Epithelial cell of proximal tubule (primary cell): ENCODE measurements around the gene ANXA4. TPM values are rescaled to one million over a fixed set of nuclear protein-coding genes. Genes with fewer than 3 reads are reported as not detected.
"Not testable (repeated sequence)": the region's sequence is repeated elsewhere in the genome, so short reads cannot be mapped to it uniquely, and the experiment has no call there.

ENCODE experiments used
- DNase-seq: peaks from one replicate; pipeline ENCODE4 v3.0.0-alpha.2; 2011; ENCODE audit warnings: low read depth
- H3K4me3 ChIP-seq: 2 replicates; pipeline ENCODE4 v1.5.1; 2011; ENCODE audit warnings: low read depth, mild to moderate bottlenecking, low read length
- CTCF ChIP-seq: conservative IDR thresholded peaks from 2 replicates; pipeline ENCODE4 v1.5.1; 2012; ENCODE audit warnings: low read depth, mild to moderate bottlenecking, low read length
- total RNA-seq: library from RNA; depleted of rRNA; stranded (reverse); fragments of >200 nt; gene quantifications from 2 replicates; pipeline ENCODE4 v1.2.3, GENCODE V29; 2015

ANXA4 gene
- total RNA-seq, 1 donor from 2014 or later, result 61.2 TPM

- H3K4me3 ChIP-seq, result no peak overlapping the region
- no peak for TF ChIP-seq CTCF
- no peak for DNase-seq
Measured at GRCh38 chr2:69731147-69731970, 10.6 kb upstream of the ANXA4 start.

- TF ChIP-seq CTCF, result no peak
- no peak for DNase-seq
- H3K4me3 ChIP-seq, result no peak overlapping the region
Measured at GRCh38 chr2:69733342-69734034, 8.4 kb upstream of the ANXA4 start.

GRCh38 chr2:69734035-69734611 lies 7.8 kb upstream of the ANXA4 start:
- H3K4me3 ChIP-seq, result no peak overlapping the region
- TF ChIP-seq CTCF, result no peak
- peak; percentile 88 for DNase-seq

GRCh38 chr2:69734854-69735544 lies 6.9 kb upstream of the ANXA4 start:
- TF ChIP-seq CTCF, result peak; percentile 19
- DNase-seq, result no peak
- H3K4me3 ChIP-seq, result no peak overlapping the region

GRCh38 chr2:69735686-69736085 lies 6.2 kb upstream of the ANXA4 start:
- DNase-seq, result no peak
- TF ChIP-seq CTCF, result no peak
- H3K4me3 ChIP-seq, result no peak overlapping the region

- DNase-seq, H3K4me3 ChIP-seq: not testable (repeated sequence)
Measured at GRCh38 chr2:69738149-69738548, 3.8 kb upstream of the ANXA4 start.

GRCh38 chr2:69740502-69740951 lies 1.4 kb upstream of the ANXA4 start:
- peak overlapping the region; percentile 84 for H3K4me3 ChIP-seq
- TF ChIP-seq CTCF, result no peak
- DNase-seq, result no peak
